GM23338 (cell line): ENCODE results near the gene FAM76A.

ENCODE experiments used
- CREB1 ChIP-seq: fragments of 250-450 bp; sonication (Bioruptor Pico); IDR thresholded peaks from 2 replicates; pipeline ENCODE4 v1.5.0; 2020; ENCODE audit warnings: low read depth, mild to moderate bottlenecking, moderate library complexity
- EZH2 ChIP-seq: fragments of 200-600 bp; sonication (generic); IDR thresholded peaks from one replicate; pipeline ENCODE4 v1.8.0; 2017; ENCODE audit warnings: antibody characterized with exemption, mild to moderate bottlenecking, low read depth; ENCODE audit not compliant: unreplicated experiment
- EZH2phosphoT487 ChIP-seq: fragments of 200-600 bp; sonication (generic); IDR thresholded peaks from one replicate; pipeline ENCODE4 v1.8.1; 2018; ENCODE audit warnings: antibody characterized with exemption; ENCODE audit not compliant: unreplicated experiment
- JUNB ChIP-seq: IDR thresholded peaks from one replicate; pipeline ENCODE4 v1.6.1; 2016; ENCODE audit warnings: antibody characterized with exemption; ENCODE audit not compliant: unreplicated experiment
- POLR2AphosphoS5 ChIP-seq: IDR thresholded peaks from 2 replicates; pipeline ENCODE4 v1.6.1; 2016; ENCODE audit warnings: antibody characterized with exemption, low read depth
- STAT1 ChIP-seq: IDR thresholded peaks from one replicate; pipeline ENCODE4 v1.6.1; 2016; ENCODE audit warnings: antibody characterized with exemption; ENCODE audit not compliant: unreplicated experiment
- ZNF114 ChIP-seq: fragments of 250-450 bp; sonication (Bioruptor Pico); IDR thresholded peaks from 2 replicates; pipeline ENCODE4 v1.5.0; 2020; ENCODE audit warnings: mild to moderate bottlenecking, moderate library complexity
- TF ChIP-seq, protein P1 (sequence below), 2 experiments: fragments of 200-600 bp in 1 of 2; sonication (generic) in 1 of 2; conservative IDR thresholded peaks; 2 replicates each; pipeline versions ENCODE4 v1.5.1 to v1.6.1; 2016 to 2017; ENCODE audit warnings: antibody characterized with exemption in 2 of 2, low read depth in 2 of 2, mild to moderate bottlenecking in 2 of 2, moderate library complexity in 1 of 2
- TF ChIP-seq, protein P2 (sequence below): IDR thresholded peaks from one replicate; pipeline ENCODE4 v1.6.1; 2018; ENCODE audit warnings: antibody characterized with exemption; ENCODE audit not compliant: unreplicated experiment

DNA sequence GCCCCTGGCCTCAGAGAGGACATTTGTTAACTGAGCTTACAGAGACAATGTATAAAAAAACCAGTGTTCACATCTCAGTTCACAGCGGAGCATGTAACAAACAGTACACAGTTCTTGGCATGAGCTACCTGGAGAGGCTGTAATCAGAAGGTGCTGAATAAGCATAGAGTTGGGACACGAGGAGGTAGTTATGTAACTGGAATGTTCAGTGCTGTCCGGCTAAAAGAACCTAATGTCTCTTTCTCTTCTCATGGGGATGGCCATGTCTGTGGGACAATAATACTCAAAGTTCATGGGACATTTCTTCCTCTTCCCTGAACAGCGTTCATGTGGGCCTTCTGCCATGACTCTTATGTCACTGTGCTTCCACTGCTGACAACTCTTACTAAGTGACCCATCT is 30.1 kb downstream of the FAM76A start:
- TF ChIP-seq POLR2AphosphoS5 = no peak
- TF ChIP-seq, protein P1, sequence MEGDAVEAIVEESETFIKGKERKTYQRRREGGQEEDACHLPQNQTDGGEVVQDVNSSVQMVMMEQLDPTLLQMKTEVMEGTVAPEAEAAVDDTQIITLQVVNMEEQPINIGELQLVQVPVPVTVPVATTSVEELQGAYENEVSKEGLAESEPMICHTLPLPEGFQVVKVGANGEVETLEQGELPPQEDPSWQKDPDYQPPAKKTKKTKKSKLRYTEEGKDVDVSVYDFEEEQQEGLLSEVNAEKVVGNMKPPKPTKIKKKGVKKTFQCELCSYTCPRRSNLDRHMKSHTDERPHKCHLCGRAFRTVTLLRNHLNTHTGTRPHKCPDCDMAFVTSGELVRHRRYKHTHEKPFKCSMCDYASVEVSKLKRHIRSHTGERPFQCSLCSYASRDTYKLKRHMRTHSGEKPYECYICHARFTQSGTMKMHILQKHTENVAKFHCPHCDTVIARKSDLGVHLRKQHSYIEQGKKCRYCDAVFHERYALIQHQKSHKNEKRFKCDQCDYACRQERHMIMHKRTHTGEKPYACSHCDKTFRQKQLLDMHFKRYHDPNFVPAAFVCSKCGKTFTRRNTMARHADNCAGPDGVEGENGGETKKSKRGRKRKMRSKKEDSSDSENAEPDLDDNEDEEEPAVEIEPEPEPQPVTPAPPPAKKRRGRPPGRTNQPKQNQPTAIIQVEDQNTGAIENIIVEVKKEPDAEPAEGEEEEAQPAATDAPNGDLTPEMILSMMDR (conservative IDR thresholded peaks at IDR 0.05; ENCODE audit: low read depth in 2 of 2) = no peak
- TF ChIP-seq EZH2 = no peak
- TF ChIP-seq, protein P2, sequence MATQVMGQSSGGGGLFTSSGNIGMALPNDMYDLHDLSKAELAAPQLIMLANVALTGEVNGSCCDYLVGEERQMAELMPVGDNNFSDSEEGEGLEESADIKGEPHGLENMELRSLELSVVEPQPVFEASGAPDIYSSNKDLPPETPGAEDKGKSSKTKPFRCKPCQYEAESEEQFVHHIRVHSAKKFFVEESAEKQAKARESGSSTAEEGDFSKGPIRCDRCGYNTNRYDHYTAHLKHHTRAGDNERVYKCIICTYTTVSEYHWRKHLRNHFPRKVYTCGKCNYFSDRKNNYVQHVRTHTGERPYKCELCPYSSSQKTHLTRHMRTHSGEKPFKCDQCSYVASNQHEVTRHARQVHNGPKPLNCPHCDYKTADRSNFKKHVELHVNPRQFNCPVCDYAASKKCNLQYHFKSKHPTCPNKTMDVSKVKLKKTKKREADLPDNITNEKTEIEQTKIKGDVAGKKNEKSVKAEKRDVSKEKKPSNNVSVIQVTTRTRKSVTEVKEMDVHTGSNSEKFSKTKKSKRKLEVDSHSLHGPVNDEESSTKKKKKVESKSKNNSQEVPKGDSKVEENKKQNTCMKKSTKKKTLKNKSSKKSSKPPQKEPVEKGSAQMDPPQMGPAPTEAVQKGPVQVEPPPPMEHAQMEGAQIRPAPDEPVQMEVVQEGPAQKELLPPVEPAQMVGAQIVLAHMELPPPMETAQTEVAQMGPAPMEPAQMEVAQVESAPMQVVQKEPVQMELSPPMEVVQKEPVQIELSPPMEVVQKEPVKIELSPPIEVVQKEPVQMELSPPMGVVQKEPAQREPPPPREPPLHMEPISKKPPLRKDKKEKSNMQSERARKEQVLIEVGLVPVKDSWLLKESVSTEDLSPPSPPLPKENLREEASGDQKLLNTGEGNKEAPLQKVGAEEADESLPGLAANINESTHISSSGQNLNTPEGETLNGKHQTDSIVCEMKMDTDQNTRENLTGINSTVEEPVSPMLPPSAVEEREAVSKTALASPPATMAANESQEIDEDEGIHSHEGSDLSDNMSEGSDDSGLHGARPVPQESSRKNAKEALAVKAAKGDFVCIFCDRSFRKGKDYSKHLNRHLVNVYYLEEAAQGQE = no peak
- TF ChIP-seq STAT1 = no peak
- no peak for TF ChIP-seq EZH2phosphoT487
- TF ChIP-seq JUNB = no peak
- TF ChIP-seq CREB1 (CRISPR knock-in tag) = no peak
- TF ChIP-seq ZNF114 = no peak
